Endodermal cell (in vitro differentiated cells): ENCODE data around the gene SLITRK3. TPM values are rescaled to one million over a fixed set of nuclear protein-coding genes. Genes with fewer than 3 reads are reported as not detected.
"Not testable (repeated sequence)": the region's sequence is repeated elsewhere in the genome, so short reads cannot be mapped to it uniquely, and the experiment has no call there.

Experiments
- DNase-seq: peaks from one replicate; pipeline ENCODE4 v3.0.0-alpha.2; 2017
- H3K27ac ChIP-seq: 2 replicates; pipeline ENCODE4 v1.5.1; 2013; ENCODE audit warnings: mild to moderate bottlenecking, low read depth, low read length, moderate library complexity
- H3K27me3 ChIP-seq: 2 replicates; pipeline ENCODE4 v1.6.1; 2013; ENCODE audit warnings: mild to moderate bottlenecking, low read length, moderate library complexity; ENCODE audit not compliant: insufficient read depth, control insufficient read depth, poor library complexity, severe bottlenecking
- H3K36me3 ChIP-seq: 2 replicates; pipeline ENCODE4 v1.7.0; 2013; ENCODE audit warnings: mild to moderate bottlenecking, low read length, moderate library complexity; ENCODE audit not compliant: control insufficient read depth, insufficient read depth
- H3K4me1 ChIP-seq: one replicate; pipeline ENCODE4 v1.7.0; 2013; ENCODE audit warnings: low read length; ENCODE audit not compliant: control insufficient read depth, insufficient read depth
- H3K4me3 ChIP-seq: 2 replicates; pipeline ENCODE4 v1.5.1; 2013; ENCODE audit warnings: mild to moderate bottlenecking, low read length, moderate library complexity
- H3K9ac ChIP-seq: 2 replicates; pipeline ENCODE4 v1.6.1; 2013; ENCODE audit warnings: mild to moderate bottlenecking, low read length, moderate library complexity; ENCODE audit not compliant: poor library complexity, severe bottlenecking; ENCODE audit errors: extremely low read depth
- H3K9me3 ChIP-seq: 2 replicates; pipeline ENCODE4 v1.6.1; 2013; ENCODE audit warnings: mild to moderate bottlenecking, low read length, moderate library complexity; ENCODE audit not compliant: control insufficient read depth
- H3K27ac Mint-ChIP-seq: 2 replicates; pipeline ENCODE4 v1.8.0; 2020; ENCODE audit warnings: mixed read lengths
- H3K27me3 Mint-ChIP-seq: 2 replicates; pipeline ENCODE4 v1.8.0; 2021; ENCODE audit warnings: mild to moderate bottlenecking, mixed read lengths; ENCODE audit not compliant: insufficient read depth
- H3K36me3 Mint-ChIP-seq: 2 replicates; pipeline ENCODE4 v1.8.0; 2020; ENCODE audit warnings: low read depth, mixed read lengths
- H3K4me1 Mint-ChIP-seq: 2 replicates; pipeline ENCODE4 v1.8.0; 2020; ENCODE audit warnings: mixed read lengths
- H3K4me3 Mint-ChIP-seq: 2 replicates; pipeline ENCODE4 v1.8.0; 2020; ENCODE audit warnings: mild to moderate bottlenecking, moderate library complexity, mixed read lengths
- H3K9me3 Mint-ChIP-seq: 2 replicates; pipeline ENCODE4 v1.8.0; 2020; ENCODE audit warnings: mild to moderate bottlenecking, mixed read lengths
- WGBS, 2 experiments: methylation state at CpG; one replicate each; pipeline versions ENCODE4 v1.1.5 to v1.1.7; 2013; ENCODE audit warnings: missing lambda C conversion rate in 2 of 2, mixed read lengths in 1 of 2; ENCODE audit not compliant: insufficient coverage in 1 of 2, insufficient read length in 1 of 2; 5-methylcytosine and 5-hydroxymethylcytosine counted together
- total RNA-seq, 2 donors: library from RNA; stranded (reverse); fragmentation: NEBNext Ultra II Directional in 1 of 2; extraction: Animal tissue kit (Norgen Biotek cat#: 25700) in 1 of 2; gene quantifications; 2 replicates in 1 of 2; 3 replicates in 1 of 2; pipeline ENCODE4 v1.2.1, GENCODE V29; 2021
- TF ChIP-seq, protein P1 (sequence below): fragments of 200-600 bp; sonication (generic); conservative IDR thresholded peaks from 2 replicates; pipeline ENCODE4 v1.5.0; 2021; ENCODE audit warnings: antibody characterized with exemption, mild to moderate bottlenecking

The SLITRK3 gene
- total RNA-seq, 2 donors from 2014 or later: 0.64 TPM; not detected in 1

- no peaks in the 10 kb centered on the region for H3K9me3 Mint-ChIP-seq
- Histone ChIP-seq H3K9ac (no peak overlapping the region), H3K4me3 (no peak overlapping the region), H3K36me3 (no peaks in the 10 kb centered on the region), H3K27me3 (no peaks in the 10 kb centered on the region), H3K27ac (no peak overlapping the region), H3K9me3 (no peaks in the 10 kb centered on the region), H3K4me1 (no peaks in the 10 kb centered on the region)
- WGBS, 2 experiments: 90% methylated on average over 1 of the region's 1 CpG; no CpG with 5 or more reads in 1 of the 2 experiments
- no peak overlapping the region for H3K4me3 Mint-ChIP-seq
- H3K27me3 Mint-ChIP-seq: no peaks in the 10 kb centered on the region
- no peak for DNase-seq
- no peaks in the 10 kb centered on the region for H3K36me3 Mint-ChIP-seq
- TF ChIP-seq, protein P1, sequence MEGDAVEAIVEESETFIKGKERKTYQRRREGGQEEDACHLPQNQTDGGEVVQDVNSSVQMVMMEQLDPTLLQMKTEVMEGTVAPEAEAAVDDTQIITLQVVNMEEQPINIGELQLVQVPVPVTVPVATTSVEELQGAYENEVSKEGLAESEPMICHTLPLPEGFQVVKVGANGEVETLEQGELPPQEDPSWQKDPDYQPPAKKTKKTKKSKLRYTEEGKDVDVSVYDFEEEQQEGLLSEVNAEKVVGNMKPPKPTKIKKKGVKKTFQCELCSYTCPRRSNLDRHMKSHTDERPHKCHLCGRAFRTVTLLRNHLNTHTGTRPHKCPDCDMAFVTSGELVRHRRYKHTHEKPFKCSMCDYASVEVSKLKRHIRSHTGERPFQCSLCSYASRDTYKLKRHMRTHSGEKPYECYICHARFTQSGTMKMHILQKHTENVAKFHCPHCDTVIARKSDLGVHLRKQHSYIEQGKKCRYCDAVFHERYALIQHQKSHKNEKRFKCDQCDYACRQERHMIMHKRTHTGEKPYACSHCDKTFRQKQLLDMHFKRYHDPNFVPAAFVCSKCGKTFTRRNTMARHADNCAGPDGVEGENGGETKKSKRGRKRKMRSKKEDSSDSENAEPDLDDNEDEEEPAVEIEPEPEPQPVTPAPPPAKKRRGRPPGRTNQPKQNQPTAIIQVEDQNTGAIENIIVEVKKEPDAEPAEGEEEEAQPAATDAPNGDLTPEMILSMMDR: no peak
- no peaks in the 10 kb centered on the region for H3K4me1 Mint-ChIP-seq
- no peak overlapping the region for H3K27ac Mint-ChIP-seq
These were observed 51.9 kb downstream of the SLITRK3 start for GRCh38 chr3:165144271-165144670.

DNA sequence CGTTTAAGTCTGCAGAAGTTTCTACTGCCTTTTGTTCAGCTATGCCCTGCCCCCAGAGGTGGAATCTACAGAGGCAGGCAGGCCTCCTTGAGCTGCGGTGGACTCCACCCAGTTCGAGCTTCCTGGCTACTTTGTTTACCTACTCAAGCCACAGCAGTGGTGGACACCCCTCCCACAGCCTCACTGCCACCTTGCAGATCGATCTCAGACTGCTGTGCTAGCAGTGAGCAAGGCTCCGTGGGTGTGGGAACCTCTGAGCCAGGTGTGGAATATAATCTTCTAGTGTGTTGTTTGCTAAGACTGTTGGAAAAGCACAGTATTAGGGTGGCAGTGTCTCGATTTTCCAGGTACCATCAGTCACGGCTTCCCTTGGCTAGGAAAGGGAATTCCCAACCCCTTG lies 56.3 kb downstream of the SLITRK3 start:
- not testable (repeated sequence) for DNase-seq, H3K36me3 Mint-ChIP-seq, H3K9ac ChIP-seq, H3K4me3 Mint-ChIP-seq, H3K4me1 ChIP-seq, H3K27me3 Mint-ChIP-seq, H3K27ac Mint-ChIP-seq, H3K27me3 ChIP-seq, H3K4me3 ChIP-seq, H3K4me1 Mint-ChIP-seq, H3K9me3 ChIP-seq, H3K36me3 ChIP-seq, H3K9me3 Mint-ChIP-seq, H3K27ac ChIP-seq
- WGBS, 2 experiments: 80 to 87% methylated on average over 1 to 7 of the region's 7 CpGs

Other genes starting within 250 kb of the SLITRK3 start
- gene SI, start 117.9 kb downstream of the SLITRK3 start, total RNA-seq: not detected